ENCODE results near the gene PYGL.
"Not testable (repeated sequence)": the region's sequence is repeated elsewhere in the genome, so short reads cannot be mapped to it uniquely, and the experiment has no call there.

Gene PYGL

DNA sequence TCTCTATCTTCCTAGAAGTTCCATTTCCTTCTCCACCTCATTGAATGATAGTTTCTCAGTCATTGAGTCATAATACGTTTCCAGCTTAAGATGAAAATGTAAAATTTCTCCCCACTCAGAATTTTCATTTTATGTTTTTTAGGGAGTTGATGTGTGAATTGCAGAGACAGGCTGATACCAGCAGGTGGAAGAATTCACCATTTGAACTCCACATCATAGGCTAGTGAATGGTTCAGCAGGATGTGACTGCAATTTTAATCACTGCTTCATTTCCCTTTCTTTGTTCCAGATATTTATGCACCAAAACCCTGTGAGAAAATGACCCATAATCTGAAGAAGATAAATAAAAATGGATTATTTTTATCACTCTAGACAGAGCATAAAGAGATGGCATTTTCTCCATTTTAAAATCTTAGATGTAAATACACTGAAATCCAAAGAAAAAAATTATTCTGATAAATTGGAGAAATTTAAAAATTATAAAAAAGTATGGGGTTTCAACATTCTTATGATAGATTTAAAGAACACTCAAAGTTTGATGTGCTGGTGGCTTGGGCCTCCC is 10.6 kb upstream of the PYGL start:
- FAIRE-seq, result peak; percentile 5

DNA sequence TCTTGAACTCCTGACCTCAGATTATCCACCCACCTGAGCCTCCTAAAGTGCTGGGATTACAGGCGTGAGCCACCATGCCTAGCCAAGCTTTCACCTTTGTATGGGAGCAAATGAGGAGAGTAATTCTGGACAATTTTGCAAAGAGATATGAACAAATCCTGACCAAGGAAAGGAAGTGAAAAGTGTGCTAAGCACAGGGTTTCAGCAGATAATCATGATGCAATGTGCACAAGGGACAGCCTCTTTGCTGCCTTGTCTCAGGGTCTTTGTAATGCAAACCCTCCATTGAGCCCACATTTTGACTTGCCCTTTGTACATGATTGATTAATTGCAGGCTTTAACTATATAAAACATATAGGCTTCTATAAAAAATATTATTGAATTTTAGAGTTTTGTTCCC is 9.2 kb upstream of the PYGL start:
- FAIRE-seq, result no peak

DNA sequence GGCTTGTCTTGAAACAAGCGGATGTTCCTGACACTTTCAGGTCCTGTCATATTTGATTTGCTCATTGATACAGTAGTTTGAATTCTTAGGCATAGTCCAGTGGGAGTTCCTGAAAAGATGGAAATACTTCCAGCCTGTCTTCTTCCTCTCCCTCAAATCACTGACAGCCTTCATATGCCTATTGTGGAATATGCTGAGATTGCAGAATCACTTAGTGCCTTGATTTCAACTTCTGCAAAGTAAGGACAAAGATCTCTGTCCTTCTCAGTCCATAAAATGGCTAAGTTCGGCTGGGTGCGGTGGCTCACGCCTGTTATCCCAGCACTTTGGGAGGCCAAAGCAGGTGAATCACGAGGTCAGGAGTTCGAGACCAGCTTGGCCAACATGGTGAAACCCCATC is 6.7 kb upstream of the PYGL start:
- no peak for FAIRE-seq

- no peak for FAIRE-seq
These were observed 3.9 kb upstream of the PYGL start for GRCh38 chr14:50948205-50948604.

DNA sequence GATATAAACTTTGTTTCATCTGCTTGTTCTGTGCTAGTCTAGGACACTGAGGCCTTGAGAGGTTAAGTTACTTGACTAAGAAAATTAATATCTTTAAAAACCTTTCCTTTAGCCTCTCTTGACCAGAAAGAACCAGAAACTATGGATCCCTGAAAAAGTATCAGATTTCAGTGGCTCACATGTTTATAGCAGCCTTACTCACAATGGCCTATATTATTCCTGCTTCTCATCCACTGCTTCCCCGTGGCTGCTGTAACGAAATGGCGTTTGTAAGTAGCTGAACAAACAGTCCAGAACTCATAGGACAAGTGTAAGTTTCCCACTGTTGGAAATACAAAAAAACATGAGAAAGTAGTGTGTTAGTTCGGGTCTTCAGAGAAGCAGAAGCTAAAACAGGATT is 3.2 kb upstream of the PYGL start:
- no peak for FAIRE-seq

DNA sequence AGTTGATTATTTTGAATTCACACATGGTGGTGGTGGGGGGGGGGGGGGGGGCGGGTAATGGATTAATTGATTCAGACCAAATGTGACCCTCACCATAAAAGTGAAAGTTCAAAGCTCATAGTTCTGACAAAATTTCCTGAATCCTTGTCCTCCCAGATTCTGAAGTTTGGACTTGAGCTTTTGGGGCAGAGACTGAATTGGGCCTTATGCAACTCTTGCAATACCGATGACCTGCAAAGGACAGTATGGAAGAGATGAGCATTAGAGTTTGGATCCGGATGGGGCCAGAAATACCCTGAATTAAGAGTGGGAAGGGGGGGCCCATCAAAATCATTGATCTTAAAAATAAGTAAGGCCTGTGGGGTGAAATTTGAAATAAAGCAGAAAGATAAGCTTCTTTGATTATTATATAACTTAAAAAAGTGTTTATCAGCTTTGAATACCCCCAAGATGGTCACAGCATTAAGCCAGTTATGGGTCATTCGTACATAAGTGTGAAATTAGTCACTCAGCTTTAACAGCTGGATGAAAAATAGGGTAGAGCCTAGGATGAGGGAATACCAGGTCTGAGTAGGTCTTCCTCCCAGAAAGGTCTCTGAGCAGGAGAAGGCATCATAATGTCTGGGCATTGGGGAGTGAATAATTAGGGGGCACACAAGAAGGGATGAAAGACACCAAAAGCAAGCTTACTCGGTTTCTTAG is 2.1 kb upstream of the PYGL start:
- no peak for FAIRE-seq

DNA sequence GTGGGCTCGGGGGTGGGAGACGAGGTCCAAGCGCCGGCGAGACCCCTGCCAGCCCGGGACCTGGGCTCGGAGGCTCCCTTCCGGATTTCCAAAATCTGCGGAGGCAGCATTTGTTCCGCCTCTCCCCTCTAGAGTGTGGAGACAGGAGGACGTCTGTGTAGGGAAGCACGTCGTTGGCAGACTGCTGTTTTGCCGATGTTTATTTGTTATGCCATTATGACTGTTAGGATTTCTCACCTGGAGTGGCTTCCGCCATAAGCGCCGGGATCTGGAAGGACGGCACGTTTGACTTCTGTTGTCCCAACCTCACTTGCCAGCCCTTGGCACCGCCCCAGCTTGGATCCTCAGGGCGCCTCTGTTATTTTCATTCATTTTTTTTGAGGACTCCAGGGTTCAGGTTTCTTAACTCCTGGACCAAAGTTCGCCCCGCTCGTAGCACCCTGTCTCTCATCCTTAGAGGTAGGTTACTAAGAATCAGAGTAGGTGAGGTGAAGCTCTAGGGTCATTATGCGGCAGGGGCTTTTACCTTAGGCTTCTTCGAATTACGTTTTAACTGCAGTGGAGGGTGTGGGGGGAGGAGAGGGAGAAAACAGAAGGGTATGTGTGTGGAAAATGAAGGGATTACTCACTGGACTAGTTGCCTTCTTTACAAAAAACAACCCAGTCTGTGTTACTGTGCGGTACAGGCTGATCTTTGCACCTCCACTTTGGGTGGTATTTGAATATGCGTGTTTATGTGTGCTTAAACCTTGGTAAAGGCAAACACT is 547 bp upstream of the PYGL start:
- FAIRE-seq, result no peak

DNA sequence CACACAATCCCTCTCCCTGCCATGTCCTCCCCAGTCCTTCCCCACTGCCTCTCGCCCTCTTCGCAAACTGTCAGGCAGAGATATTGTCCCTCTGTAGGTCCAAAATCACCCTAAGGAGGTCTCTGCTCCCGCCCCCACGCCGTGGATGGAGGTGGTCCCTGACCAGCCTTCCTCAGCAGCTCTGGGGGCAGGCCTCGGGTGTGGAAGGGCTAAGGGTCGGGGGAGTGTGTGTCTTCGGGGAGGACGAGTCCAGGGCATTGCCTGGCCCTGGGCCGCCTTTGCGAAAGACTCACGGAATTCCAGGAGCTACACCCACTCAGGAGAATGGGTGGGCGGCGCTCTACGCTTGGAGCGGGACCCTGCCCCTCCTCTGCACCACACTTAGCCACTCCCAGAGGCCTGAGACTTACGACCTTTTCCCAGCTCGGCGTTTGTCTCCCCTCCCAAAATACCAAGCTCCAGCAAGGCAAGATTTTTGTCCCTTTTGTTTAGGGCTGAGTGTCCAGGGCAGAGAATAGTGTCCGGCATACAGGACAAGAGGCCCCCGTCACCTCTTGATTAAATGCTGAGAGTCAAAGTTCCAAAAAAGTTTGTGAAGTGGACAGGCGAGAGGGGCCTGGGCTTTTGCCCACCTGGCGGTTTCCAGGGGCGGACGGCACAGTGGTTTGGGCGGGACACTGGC is 881 bp downstream of the PYGL start:
- FAIRE-seq, result no peak

DNA sequence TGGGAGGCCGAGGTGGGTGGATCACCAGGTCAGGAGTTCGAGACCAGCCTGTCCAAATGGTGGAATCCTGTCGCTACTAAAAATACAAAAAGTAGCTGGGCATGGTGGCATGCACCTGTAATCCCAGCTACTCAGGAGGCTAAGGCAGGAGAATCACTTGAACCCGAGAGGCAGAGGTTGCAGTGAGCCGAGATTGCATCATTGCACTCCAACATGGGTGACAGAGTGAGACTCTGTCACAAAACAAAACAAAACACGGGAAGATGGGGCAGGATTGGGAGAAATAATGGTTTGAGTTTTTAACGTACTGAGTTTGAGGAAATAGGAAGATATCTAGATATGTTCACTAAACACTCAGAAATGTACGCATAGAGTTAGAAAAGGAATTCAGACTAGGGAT is 2.6 kb downstream of the PYGL start:
- not testable (repeated sequence) for FAIRE-seq

DNA sequence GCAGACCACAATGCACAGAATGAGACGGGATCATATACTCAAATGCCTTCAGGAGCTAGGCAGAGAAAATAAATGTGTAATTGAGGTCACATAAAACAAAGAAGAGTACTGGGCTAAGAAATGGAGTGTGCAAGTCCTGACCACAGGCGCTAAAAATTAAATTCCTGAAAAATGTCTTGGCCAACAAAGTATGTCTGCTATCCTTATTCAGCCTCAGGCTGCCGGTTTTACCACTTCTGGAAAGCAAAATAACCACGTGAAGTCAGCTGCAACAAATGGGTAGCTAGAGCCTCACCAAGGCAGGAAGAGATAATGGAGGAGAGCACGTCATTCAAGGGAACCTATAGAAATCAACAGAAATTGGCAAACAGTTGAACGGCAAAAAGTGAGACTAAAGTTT is 3.1 kb downstream of the PYGL start:
- no peak for FAIRE-seq

DNA sequence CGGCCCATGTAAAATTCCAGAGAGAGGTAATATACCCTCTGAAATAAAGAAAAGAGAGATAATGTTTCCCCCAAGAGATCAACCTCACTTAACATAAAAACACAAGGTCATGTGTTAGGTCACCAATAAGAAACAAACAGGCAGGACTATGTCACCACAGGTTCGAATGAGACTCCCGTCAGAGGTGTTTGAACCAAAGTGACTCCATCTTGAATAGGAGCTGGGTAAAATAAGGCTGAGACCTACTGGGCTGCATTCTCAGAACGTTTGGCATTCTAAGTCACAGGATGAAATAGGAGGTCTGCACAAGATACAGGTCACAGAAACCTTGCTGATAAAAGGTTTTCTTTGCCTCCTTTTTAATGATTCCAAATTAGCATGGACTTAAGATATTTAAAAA is 6.5 kb downstream of the PYGL start:
- no peak for FAIRE-seq

DNA sequence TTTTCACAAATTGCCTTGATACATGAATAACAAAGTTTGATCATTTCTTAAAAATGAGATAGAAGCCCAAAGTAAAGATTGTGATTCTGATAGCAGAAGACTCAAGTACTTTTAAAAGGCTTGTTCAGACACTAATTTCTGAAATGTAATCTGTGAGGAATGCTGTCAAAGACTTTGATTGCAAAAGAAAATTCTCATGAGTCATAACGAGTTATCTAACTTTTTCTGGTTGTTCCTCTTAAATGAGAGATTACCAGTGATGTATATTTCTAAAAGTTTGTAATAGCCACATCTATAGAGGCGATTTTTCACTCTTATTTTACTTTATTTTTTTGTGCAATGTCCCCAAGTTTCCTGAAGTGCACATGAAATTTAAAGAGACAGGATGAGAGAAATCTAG is 7.0 kb downstream of the PYGL start:
- no peak for FAIRE-seq

GRCh38 chr14:50936882-50937281 is 7.4 kb downstream of the PYGL start:
- no peak for FAIRE-seq

DNA sequence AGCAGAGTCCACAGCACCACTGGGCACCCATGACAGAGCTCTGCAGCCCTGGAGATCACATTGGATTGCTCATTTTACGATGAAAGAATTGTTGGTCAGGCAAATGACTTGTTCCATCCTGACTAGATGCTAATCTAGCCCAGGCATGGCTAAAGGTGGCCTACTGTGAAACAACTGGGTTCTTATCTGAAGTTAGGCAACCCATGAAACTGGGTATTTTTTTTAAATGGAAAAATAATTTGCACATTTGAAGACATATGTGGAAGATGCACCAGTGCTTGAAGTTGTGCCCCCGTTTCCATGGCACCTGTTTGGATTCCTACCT is 8.3 kb downstream of the PYGL start:
- no peak for FAIRE-seq

DNA sequence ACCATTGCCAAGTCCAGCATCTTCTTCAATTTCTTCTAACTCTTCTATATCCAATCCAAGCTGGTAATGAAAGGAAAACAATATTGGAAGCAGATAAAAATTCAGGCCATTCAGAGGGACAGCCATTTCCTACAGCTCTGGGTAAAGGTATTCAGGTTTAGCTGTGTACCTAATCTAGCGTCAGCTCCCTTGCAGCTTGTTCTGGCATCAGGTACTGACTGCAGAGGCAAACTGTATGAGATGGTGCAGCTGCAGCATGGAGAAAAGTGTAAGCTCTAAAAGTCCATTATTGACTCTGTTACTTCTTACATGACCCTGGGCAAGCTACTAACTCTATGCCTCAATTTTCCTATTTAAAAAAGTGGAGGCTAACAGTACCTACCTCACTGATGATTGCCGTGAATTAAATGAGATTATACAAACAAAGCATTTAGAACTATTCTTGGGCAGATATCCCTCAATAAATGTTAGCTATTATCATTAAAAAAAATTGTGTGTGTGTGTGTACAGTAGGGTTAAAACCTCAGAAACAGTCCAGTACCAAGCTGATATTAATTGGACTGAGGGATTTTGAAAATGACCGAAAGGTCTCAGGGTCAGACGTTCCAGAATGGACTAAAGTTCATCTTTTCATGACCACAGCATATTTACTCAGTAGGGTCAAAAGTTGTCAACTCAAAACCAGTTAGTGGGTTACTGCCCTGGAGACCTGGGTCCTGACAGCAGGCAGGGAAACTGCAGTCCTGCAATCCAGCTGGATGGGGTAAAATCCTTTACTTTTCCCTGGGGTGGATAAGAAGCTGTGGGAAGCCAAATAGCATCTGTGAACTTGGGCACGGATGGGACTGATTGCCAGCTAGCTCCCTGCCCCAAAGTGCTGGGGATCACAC is 8.9 kb downstream of the PYGL start:
- FAIRE-seq, result no peak

GRCh38 chr14:50932592-50933495 is 11.4 kb downstream of the PYGL start:
- FAIRE-seq, result no peak

- no peak for FAIRE-seq
These were observed 12.1 kb downstream of the PYGL start for GRCh38 chr14:50932156-50932555.

- FAIRE-seq, result no peak
These were observed 12.7 kb downstream of the PYGL start for GRCh38 chr14:50931559-50931958.

GRCh38 chr14:50929506-50929905 is 14.8 kb downstream of the PYGL start:
- no peak for FAIRE-seq

DNA sequence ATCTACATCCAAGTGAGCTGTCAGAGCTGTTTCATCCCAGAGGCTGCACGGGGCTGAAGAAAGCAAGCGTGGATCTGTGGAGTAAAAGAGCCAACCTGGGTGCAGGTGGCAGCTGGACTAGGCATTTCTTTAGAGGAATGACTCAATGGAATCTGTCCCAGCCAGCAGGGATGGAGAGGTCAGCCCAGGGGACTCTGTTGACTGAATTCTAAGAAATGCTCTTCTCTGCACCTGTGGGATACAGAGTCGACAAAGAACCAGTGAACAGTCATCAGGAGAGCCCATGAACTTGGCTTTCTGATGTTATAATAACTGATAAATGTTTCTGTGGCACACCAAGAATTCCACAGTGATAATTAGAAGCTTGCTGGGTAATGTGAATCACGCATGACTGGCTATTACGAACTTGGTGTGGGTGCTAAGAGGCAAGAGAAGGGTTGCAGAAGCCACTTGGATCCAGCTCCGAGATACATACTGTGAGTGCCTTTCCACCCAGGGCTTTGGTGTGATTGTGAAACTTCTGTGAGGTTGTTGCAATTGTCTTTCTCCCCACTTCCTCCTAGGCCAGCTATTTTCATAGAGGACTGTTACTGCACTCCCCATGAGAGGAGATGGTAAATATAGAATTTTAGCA is 16.2 kb downstream of the PYGL start:
- FAIRE-seq, result no peak

DNA sequence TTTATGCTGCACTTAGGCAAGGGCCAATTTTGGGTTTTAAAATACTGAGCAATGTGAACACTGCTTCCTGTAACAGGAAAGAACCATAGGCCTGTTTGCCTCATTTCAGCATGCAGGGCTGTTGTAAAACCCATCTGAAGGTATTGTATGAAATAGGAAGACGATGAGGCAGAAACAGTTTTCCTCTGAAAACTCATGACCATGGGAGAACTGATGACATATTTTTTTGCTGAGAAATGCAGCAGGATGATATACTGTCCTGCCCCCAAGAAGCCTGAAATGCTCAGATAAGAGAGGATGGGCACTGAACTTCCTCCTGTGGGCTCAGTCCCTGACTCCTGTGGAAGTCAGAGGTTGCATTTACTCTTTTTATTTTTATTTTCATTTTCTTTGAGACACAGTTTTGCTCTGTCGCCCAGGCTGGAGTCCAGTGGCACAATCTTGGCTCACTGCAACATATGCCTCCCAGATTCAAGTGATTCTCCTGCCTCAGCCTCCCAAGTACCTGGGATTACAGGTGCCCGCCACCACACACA is 17.4 kb downstream of the PYGL start:
- no peak for FAIRE-seq

Measured in TTC549 (cell line).